ENCODE data around the gene CPS1. TPM values are rescaled to one million over a fixed set of nuclear protein-coding genes. Genes with fewer than 3 reads are reported as not detected.

The CPS1 gene
- total and polyA plus RNA-seq, 2 donors (not counting 3 experiments of a cell fraction or from before 2014, with no cell fraction given): 0.18 to 0.53 TPM

- Histone ChIP-seq H3K27me3 (ENCODE audit: control insufficient read depth in 2 of 2, insufficient read depth in 2 of 2, low read length in 2 of 2) (no peaks in the 10 kb centered on the region), H3K27ac (ENCODE audit: insufficient read depth, low read depth, low read length) (no peak overlapping the region), H3K9ac (replicated peaks; ENCODE audit: extremely low read depth, insufficient read depth, low read length) (no peak overlapping the region), H4K20me1 (replicated peaks; ENCODE audit: control insufficient read depth, extremely low read depth, insufficient read depth, low read length) (no peaks in the 10 kb centered on the region), H3K4me2 (ENCODE audit: insufficient read depth, low read length) (no peak overlapping the region), H3K4me3 (replicated peaks in 1 of 3; ENCODE audit: insufficient read depth in 1 of 3, low read depth in 1 of 3, low read length in 3 of 3) (no peak overlapping the region), H2AFZ (ENCODE audit: low read depth, low read length) (no peak overlapping the region), H3K9me3 (replicated peaks; ENCODE audit: control insufficient read depth, insufficient read depth, low read length) (no peaks in the 10 kb centered on the region), H3K36me3 (ENCODE audit: control insufficient read depth in 2 of 2, extremely low read depth in 1 of 2, insufficient read depth in 2 of 2, low read length in 2 of 2) (no peaks in the 10 kb centered on the region), H3K79me2 (ENCODE audit: control insufficient read depth, insufficient read depth, low read length) (no peaks in the 10 kb centered on the region), H3K9me1 (replicated peaks; ENCODE audit: control insufficient read depth, extremely low read depth, insufficient read depth, low read length) (no peaks in the 10 kb centered on the region), H3K4me1 (ENCODE audit: control insufficient read depth, extremely low read depth, insufficient read depth, low read length) (no peaks in the 10 kb centered on the region)
- no peak for FAIRE-seq
- no TSS peak for BruUV-seq (replicated peaks)
- CTCF ChIA-PET: no interaction called here
- dilution Hi-C loops (cut with MboI; ENCODE audit: extremely low pct_ligation_motif_present, low sequenced_read_pairs): no loop called here
- POLR2A ChIA-PET: no interaction called here
- no peak for TF ChIP-seq POLR2A (IDR thresholded peaks at IDR 0.05; ENCODE audit: low read depth, low read length)
- TF ChIP-seq CTCF (IDR thresholded peaks at IDR 0.05; ENCODE audit: extremely low read depth in 1 of 2, insufficient read depth in 1 of 2, low read depth in 1 of 2, low read length in 2 of 2): no peak
- TF ChIP-seq, protein P1, sequence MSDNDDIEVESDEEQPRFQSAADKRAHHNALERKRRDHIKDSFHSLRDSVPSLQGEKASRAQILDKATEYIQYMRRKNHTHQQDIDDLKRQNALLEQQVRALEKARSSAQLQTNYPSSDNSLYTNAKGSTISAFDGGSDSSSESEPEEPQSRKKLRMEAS (IDR thresholded peaks at IDR 0.05; ENCODE audit: insufficient read depth, insufficient read length): no peak
- no peak for TF ChIP-seq EZH2 (IDR thresholded peaks at IDR 0.05; ENCODE audit: borderline replicate concordance, low read depth, low read length, severe bottlenecking)
- no peak for TF ChIP-seq JUN (IDR thresholded peaks at IDR 0.05; ENCODE audit: borderline replicate concordance, insufficient read depth, insufficient read length, low read depth)
- no peak for TF ChIP-seq POLR2AphosphoS5 (IDR thresholded peaks at IDR 0.05; ENCODE audit: insufficient read depth, low read depth, low read length)
- no peak for TF ChIP-seq MYC (IDR thresholded peaks at IDR 0.05; ENCODE audit: low read depth, low read length)
- TF ChIP-seq FOS (IDR thresholded peaks at IDR 0.05; ENCODE audit: borderline replicate concordance, insufficient read depth, low read length): no peak
- TF ChIP-seq GATA2 (IDR thresholded peaks at IDR 0.05; ENCODE audit: insufficient read depth, insufficient read length, low read depth, low read length): no peak
- no peak for DNase-seq (ENCODE audit: low read depth, low spot score)
- intact Hi-C loops (cut with micrococcal nuclease): no loop called here
Measured at GRCh38 chr2:210534879-210535278, 21.5 kb upstream of the CPS1 start.
